Measurements from ENCODE around the gene ADAT2.

DNA sequence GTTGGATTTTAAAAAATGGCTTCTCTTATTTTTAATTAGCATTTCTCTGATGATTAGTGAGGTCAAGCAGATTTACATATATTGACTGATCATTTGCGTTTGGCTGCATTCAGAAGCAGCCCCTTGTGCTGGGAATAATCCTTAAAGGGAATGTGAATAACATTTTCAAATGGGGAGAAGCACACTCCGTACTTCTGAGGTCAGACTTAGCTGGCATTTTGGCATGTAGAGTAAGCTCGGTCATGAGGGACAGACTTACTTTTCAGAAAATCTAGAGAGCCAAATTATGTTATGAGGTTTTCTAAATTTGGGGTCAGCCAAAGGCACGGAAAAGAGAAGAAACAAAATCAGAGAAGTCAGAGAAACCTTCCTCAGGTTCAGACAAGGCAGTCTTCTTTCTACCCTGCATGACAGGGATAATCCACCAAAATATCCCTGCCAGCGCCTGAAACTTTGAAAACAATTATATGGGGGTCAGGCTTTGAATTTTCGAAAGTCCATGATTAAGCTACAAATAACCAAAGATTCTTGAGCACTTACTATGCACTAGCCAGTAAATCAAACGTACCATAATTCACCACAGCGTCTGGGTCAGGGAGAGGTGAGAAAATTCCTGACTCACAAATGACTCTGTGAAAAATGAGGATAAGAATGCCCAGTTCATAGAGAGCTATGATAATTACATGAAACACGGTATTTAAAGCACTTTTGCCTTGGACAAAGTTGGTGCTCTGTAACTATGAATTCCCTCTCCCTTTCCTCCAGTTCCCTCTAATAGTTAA is 44.9 kb downstream of the ADAT2 start:
- TF ChIP-seq EP300 (IDR thresholded peaks at IDR 0.05; ENCODE audit: borderline replicate concordance in 1 of 2, low read depth in 2 of 2, low read length in 2 of 2): no peak
- TF ChIP-seq SIN3A (conservative IDR thresholded peaks at IDR 0.05 in 1 of 2, IDR thresholded peaks at IDR 0.05 in 1 of 2; ENCODE audit: low read depth in 1 of 2, low read length in 2 of 2): no peak
- TF ChIP-seq, protein P1, sequence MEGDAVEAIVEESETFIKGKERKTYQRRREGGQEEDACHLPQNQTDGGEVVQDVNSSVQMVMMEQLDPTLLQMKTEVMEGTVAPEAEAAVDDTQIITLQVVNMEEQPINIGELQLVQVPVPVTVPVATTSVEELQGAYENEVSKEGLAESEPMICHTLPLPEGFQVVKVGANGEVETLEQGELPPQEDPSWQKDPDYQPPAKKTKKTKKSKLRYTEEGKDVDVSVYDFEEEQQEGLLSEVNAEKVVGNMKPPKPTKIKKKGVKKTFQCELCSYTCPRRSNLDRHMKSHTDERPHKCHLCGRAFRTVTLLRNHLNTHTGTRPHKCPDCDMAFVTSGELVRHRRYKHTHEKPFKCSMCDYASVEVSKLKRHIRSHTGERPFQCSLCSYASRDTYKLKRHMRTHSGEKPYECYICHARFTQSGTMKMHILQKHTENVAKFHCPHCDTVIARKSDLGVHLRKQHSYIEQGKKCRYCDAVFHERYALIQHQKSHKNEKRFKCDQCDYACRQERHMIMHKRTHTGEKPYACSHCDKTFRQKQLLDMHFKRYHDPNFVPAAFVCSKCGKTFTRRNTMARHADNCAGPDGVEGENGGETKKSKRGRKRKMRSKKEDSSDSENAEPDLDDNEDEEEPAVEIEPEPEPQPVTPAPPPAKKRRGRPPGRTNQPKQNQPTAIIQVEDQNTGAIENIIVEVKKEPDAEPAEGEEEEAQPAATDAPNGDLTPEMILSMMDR (IDR thresholded peaks at IDR 0.05; ENCODE audit: control extremely low read depth in 1 of 3, insufficient read depth in 1 of 3, low read depth in 1 of 3, low read length in 3 of 3): no peak
- no peak for TF ChIP-seq POLR2AphosphoS5 (IDR thresholded peaks at IDR 0.05; ENCODE audit: low read depth, low read length)
- TF ChIP-seq POLR2A (IDR thresholded peaks at IDR 0.05; ENCODE audit: control extremely low read depth in 1 of 2, low read depth in 2 of 2, low read length in 2 of 2): no peak
- no peak for TF ChIP-seq SIRT6 (IDR thresholded peaks at IDR 0.05; ENCODE audit: low read length)
- TF ChIP-seq, protein P2, sequence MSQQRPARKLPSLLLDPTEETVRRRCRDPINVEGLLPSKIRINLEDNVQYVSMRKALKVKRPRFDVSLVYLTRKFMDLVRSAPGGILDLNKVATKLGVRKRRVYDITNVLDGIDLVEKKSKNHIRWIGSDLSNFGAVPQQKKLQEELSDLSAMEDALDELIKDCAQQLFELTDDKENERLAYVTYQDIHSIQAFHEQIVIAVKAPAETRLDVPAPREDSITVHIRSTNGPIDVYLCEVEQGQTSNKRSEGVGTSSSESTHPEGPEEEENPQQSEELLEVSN (IDR thresholded peaks at IDR 0.05): no peak
- TF ChIP-seq RBBP5 (IDR thresholded peaks at IDR 0.05; ENCODE audit: borderline replicate concordance, low read depth, low read length): no peak
- no peak for TF ChIP-seq EZH2 (IDR thresholded peaks at IDR 0.05; ENCODE audit: low read depth, low read length, severe bottlenecking)
